ENCODE results near the gene CST6.

DNA sequence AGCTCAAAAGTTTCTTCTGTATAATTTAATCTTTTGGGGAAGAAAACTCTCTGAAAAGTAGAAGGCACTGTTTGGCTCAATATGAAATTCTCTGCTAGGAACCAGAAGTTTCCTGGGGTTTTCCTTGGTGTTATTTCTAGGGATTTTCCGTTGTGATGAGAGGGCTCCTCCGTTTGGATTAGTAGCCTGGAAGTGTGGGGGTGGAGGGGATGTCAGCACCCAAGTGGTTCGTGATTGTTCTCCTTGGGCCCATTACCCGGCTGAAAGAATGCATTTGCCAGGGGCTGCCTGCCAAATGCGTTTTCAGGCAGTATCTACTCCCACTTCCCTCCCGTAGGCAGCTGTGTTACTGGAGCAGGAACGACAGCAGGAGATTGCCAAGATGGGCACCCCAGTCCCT, 44.7 kb downstream of the CST6 start:
- TF ChIP-seq CTCF (conservative IDR thresholded peaks at IDR 0.05; ENCODE audit: low read depth in 2 of 2): no peak
- no peak for TF ChIP-seq POLR2AphosphoS5 (IDR thresholded peaks at IDR 0.05; ENCODE audit: low read depth)
- no peak for TF ChIP-seq CREB1 (CRISPR knock-in tag; IDR thresholded peaks at IDR 0.05; ENCODE audit: low read depth)
- TF ChIP-seq, protein P1, sequence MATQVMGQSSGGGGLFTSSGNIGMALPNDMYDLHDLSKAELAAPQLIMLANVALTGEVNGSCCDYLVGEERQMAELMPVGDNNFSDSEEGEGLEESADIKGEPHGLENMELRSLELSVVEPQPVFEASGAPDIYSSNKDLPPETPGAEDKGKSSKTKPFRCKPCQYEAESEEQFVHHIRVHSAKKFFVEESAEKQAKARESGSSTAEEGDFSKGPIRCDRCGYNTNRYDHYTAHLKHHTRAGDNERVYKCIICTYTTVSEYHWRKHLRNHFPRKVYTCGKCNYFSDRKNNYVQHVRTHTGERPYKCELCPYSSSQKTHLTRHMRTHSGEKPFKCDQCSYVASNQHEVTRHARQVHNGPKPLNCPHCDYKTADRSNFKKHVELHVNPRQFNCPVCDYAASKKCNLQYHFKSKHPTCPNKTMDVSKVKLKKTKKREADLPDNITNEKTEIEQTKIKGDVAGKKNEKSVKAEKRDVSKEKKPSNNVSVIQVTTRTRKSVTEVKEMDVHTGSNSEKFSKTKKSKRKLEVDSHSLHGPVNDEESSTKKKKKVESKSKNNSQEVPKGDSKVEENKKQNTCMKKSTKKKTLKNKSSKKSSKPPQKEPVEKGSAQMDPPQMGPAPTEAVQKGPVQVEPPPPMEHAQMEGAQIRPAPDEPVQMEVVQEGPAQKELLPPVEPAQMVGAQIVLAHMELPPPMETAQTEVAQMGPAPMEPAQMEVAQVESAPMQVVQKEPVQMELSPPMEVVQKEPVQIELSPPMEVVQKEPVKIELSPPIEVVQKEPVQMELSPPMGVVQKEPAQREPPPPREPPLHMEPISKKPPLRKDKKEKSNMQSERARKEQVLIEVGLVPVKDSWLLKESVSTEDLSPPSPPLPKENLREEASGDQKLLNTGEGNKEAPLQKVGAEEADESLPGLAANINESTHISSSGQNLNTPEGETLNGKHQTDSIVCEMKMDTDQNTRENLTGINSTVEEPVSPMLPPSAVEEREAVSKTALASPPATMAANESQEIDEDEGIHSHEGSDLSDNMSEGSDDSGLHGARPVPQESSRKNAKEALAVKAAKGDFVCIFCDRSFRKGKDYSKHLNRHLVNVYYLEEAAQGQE (IDR thresholded peaks at IDR 0.05; ENCODE audit: unreplicated experiment): no peak
